GM18511 (cell line): ENCODE measurements around the gene HNRNPR.

Experiments used
- ATAC-seq: cut with Tn5 transposase; IDR thresholded peaks from one replicate; pipeline ENCODE4 v1.9.1; 2021; ENCODE audit warnings: mild to moderate bottlenecking, moderate library complexity; ENCODE audit not compliant: unreplicated experiment

The HNRNPR gene

GRCh38 chr1:23369335-23370013 is 25.4 kb upstream of the HNRNPR start, which contains the start of gene ZNF436:
TSS of gene ZNF436 (minus strand) at chr1:23369836. CDS start at chr1:23368005, 1,831 bp downstream.
- ATAC-seq, result no peak

DNA sequence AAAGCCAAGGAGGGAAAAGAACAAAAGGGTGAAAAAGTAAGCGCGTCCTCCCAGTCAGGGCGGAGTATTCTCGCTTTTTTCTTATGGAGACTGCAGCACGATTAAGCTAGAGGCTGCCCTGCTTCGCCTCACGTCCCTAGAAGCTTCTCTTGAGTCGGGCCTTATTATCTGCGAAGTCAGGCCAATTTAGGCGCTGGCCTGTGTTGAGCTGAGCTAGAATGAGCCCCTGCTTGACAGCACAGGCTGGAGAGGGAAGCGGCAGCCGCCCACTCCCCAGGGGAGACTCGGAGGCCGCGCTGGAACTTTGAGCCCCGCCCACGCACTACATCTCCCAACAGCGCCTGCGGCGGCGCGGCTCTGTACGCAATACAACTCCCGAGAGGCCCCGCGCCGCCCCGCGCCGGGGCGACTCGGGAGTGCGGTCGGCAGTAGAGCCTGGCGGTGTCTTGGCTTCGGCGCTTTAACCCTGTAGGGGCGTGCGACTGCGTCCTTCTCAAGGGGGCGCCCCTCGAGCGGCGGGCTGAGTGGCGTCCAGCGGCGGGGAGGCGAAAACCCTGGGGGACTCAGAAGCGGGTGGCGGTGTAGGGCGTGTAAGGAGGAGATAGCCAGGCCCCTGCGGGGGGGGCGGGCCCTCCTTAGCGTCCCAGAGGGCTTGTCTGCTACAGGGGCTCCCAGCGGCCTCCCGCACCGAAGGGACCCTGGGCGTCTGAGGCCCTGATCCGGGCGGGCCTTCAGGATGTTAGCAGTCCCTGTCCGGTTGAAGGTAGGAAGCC is 24.7 kb upstream of the HNRNPR start:
- peak; percentile 75 for ATAC-seq

- peak; percentile 92 for ATAC-seq
Measured at GRCh38 chr1:23367791-23368561, 23.9 kb upstream of the HNRNPR start.

DNA sequence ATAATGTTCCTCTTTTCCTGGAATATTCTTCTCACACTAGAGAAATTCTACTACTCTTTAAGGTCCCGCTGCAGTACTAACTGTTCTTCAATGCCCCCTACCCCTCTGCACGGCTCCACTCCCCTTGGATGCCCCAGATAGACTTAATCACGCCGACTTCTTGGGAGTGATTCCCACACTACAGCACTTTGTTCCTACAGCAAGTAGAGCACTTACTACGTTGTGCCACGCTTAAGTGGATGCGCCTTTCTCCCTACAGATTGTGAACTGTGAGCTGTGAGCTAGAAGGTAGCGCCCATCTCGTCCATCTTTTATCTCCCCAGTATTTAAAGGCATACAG is 23.3 kb upstream of the HNRNPR start:
- ATAC-seq, result no peak

DNA sequence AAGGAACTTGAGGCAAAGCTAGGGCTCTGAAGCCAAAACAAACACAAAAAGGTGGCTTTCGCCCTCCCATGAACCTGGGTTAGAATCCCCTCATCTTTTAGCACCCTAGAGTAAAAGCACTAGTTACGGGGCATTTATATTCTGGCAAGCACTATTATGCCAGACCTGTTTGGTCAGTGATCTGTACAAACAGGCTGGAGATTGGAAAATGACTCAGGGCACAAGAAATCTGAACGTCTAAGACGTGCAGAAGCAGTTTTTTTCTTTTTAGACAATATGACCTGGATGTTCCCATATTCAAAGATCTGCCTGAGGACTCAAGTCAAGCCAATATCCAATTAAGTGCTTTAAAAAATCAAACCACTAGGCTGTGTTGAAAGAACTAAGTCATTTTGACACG is 22.5 kb upstream of the HNRNPR start:
- ATAC-seq, result no peak

DNA sequence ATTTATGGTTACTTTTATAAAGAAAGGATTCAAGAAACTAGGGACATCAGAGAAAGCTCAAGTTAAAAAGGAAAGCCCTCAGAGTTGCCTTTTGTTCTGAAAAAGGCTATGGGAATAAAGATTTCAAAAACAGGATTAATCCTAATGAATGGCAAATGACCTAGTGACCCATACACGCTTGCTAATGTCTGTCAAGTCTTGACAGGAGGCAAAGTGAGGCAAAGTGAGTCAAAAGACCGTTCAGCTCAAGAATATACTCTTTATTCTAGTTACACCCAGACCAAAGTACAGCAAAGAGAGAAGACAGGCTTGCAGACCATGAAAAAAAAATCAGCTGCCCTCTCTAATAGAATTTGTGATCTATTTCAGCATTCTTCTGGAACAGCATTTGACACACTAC is 22.1 kb upstream of the HNRNPR start:
- no peak for ATAC-seq

DNA sequence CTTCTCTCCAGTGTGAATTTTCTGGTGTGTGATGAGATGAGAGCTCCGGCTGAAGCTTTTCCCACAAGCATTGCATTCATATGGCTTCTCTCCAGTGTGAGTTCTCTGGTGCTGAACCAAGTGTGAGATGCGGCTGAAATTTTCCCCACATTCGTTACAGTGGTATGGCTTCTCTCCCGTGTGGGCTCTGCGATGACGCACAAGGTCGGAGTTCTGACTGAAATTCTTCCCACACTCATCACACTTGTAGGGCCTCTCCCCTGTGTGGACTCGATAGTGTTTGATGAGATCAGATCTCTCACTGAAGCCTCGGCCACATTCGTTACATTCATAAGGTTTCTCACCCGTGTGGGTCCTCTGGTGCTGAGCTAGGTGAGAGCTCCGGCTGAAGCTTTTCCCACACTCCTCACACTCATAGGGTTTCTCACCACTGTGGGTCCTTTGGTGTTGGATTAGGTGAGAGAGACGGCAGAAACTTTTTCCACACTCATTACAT is 18.2 kb upstream of the HNRNPR start:
- no peak for ATAC-seq

- no peak for ATAC-seq
Measured at GRCh38 chr1:23358310-23358875, 14.3 kb upstream of the HNRNPR start.

GRCh38 chr1:23357138-23357908 is 13.2 kb upstream of the HNRNPR start:
- ATAC-seq, result no peak

DNA sequence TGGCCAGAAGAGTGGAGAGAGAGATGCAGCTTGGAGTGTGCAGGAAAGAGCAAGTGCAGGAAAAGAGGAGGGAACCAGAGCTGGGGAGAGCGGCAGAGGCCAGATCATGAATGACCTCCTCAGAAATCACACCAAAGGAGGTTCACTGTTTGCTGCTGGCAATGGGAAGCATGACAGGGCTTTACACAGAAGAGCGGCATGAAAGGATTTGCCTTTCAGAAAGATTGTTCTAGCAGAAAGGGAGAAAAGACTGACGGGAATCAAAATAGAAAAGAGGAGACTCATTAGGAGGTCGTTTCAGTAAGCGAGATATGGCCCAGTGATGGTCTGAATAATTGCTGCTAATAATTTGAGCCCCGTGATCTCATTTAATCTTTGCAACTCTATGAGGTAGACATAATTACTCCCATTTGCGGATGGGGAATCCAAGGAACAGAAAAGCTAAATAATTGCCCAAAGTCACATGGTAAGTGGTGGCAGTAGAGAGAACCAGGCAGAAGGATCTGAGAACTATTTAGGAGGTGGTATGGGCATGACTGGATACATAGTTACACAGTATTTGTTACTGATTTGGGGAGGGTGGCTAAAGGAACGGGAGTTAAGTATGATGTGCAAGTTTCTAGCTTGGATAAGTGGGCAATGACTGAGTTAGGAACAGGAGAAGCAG is 12.5 kb upstream of the HNRNPR start:
- no peak for ATAC-seq

DNA sequence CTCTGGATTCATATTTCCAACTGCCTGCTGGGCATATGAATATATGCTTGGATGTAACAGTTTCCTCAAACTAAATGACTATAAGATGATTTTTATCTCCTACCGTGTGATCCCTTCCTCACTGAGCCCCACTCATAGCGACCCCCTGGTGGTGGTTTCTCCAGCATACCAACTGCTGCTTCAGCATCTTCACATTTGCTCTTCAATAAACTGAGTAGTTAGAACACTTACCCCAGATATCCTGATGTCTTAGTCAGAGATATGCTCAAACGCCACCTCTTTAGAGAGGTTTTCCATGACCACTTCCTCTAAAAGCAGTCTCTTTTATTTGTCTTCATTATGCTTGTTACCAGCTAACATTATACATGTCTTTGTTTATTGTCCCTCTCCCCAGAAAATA is 10.2 kb upstream of the HNRNPR start:
- ATAC-seq, result no peak

- ATAC-seq, result no peak
Measured at GRCh38 chr1:23352096-23352695, 8.1 kb upstream of the HNRNPR start.

DNA sequence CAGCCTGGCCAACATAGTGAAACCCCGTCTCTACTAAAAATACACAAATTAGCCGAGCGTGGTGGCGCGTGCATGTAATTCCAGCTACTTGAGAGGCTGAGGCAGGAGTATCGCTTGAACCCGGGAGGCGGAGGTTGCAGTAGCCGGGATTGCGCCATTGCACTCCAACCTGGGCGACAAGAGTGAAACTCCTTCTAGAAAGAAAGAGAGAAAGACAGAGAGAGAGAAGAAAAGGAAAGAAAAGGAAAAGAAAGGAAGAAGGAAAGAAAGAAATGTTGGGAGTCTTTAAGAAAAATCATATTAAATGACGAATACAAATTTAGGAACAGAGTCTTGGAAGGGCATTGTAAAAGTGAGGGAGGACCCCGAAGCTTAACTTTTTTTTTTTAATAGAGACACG is 1.8 kb upstream of the HNRNPR start:
- ATAC-seq, result no peak

GRCh38 chr1:23344987-23345472 is 946 bp upstream of the HNRNPR start:
- ATAC-seq, result no peak

DNA sequence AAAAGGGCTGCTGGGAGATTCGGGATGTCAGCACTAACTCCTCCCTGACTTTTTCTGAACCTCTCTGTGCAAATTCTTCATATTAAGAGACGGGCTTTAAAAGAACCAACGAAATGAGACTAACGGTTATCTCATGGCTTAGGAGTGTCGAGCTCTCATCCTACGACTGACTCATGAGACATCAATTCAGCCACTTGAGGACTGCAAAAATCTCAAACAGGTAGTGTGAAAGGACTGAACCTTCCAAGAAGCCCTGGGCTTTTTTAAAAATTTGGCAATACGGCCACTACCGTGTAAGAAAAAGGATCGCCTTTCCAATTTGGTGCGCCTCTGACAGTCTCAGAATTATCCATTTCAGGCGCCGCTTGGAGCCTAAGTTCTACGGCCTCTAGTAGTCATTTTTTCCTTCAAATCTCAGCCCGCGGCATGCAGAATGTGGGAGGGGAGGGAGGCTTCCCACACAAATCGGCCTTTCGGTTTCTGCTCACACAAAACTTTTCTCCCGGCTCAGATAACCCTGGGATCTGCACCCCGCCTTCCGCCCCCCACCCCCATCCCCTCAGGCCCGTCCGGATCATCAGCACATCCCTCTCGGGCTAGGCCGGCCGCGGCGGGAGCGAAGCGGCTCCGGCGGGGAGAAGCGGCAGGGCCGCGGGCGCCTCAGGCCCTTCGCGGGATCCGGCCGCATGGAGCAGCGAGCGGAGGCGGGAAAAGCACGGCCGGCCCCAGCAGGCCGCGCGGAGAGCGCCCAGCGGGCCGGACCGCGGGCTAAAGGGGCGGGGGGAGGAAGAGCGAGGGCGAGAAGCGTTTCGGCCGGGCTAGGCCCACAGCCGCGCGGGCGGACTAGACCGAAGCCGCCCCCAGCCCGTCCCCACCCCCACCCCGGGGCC is 618 bp downstream of the HNRNPR start:
- ATAC-seq, result peak; percentile 12

- ATAC-seq, result no peak
Measured at GRCh38 chr1:23341931-23342692, 2.0 kb downstream of the HNRNPR start.

- no peak for ATAC-seq
Measured at GRCh38 chr1:23339632-23340031, 4.5 kb downstream of the HNRNPR start.

GRCh38 chr1:23337869-23338268 is 6.2 kb downstream of the HNRNPR start:
- no peak for ATAC-seq
